OCI-LY3 (cell line): Measurements from ENCODE around the gene MESP1.
A peak's percentile ranks its signal among the peaks of the same experiment; 100 is the strongest.

Source experiments
- H2AFZ ChIP-seq: fragments of 200-600, 300-600 bp; shearing (Covaris generic); 2 replicates; pipeline ENCODE4 v1.6.0; 2014; ENCODE audit warnings: antibody characterized with exemption, low read depth, low read length
- H3K27ac ChIP-seq: fragments of 200-600, 300-600 bp; sonication (generic); 2 replicates; pipeline ENCODE4 v1.5.1; 2014; ENCODE audit warnings: mild to moderate bottlenecking, low read length, moderate library complexity, mixed read lengths
- H3K27me3 ChIP-seq: fragments of 200-600, 300-600 bp; sonication (generic); 2 replicates; pipeline ENCODE4 v1.6.1; 2014; ENCODE audit warnings: low read depth, low read length, mixed read lengths
- H3K36me3 ChIP-seq: fragments of 200-600, 300-600 bp; sonication (generic); replicated peaks from 2 replicates; pipeline ENCODE3; 2014; ENCODE audit warnings: low read depth, low read length, mixed read lengths
- H3K4me1 ChIP-seq: fragments of 300-600, 200-600 bp; sonication (generic); 2 replicates; pipeline ENCODE4 v1.6.1; 2014; ENCODE audit warnings: low read length, mixed read lengths
- H3K4me2 ChIP-seq: fragments of 200-600, 300-600 bp; sonication (generic); 2 replicates; pipeline ENCODE4 v1.6.1; 2014; ENCODE audit warnings: low read length, mixed read lengths
- H3K4me3 ChIP-seq: fragments of 300-600, 200-600 bp; sonication (generic); 2 replicates; pipeline ENCODE4 v1.5.1; 2014; ENCODE audit warnings: antibody characterized with exemption, mild to moderate bottlenecking, low read length, moderate library complexity
- H3K79me2 ChIP-seq: fragments of 300-600, 200-600 bp; shearing (Covaris generic); 2 replicates; pipeline ENCODE4 v1.6.1; 2014; ENCODE audit warnings: mild to moderate bottlenecking, low read length, mixed read lengths
- H3K9ac ChIP-seq: fragments of 300-600, 200-600 bp; shearing (Covaris generic); 2 replicates; pipeline ENCODE4 v1.6.0; 2014; ENCODE audit warnings: mild to moderate bottlenecking, low read length, moderate library complexity
- H3K9me3 ChIP-seq: fragments of 200-600, 300-600 bp; shearing (Covaris generic); 2 replicates; pipeline ENCODE4 v1.6.1; 2014; ENCODE audit warnings: low read length, mixed read lengths; ENCODE audit not compliant: insufficient read depth
- H4K20me1 ChIP-seq: fragments of 200-600, 300-600 bp; sonication (generic); 2 replicates; pipeline ENCODE4 v1.6.1; 2016; ENCODE audit warnings: low read length, mixed read lengths; ENCODE audit not compliant: insufficient read depth
- EZH2phosphoT487 ChIP-seq: fragments of 200-600 bp; shearing (Covaris generic); IDR thresholded peaks from 2 replicates; pipeline ENCODE4 v1.6.1; 2018; ENCODE audit warnings: antibody characterized with exemption, mixed run types, low read depth
- TF ChIP-seq, protein P1 (sequence below): fragments of 200-600, 300-600 bp; sonication (generic); IDR thresholded peaks from 2 replicates; pipeline ENCODE4 v1.5.1; 2014; ENCODE audit warnings: antibody characterized with exemption, low read length, low read depth

MESP1 gene

DNA sequence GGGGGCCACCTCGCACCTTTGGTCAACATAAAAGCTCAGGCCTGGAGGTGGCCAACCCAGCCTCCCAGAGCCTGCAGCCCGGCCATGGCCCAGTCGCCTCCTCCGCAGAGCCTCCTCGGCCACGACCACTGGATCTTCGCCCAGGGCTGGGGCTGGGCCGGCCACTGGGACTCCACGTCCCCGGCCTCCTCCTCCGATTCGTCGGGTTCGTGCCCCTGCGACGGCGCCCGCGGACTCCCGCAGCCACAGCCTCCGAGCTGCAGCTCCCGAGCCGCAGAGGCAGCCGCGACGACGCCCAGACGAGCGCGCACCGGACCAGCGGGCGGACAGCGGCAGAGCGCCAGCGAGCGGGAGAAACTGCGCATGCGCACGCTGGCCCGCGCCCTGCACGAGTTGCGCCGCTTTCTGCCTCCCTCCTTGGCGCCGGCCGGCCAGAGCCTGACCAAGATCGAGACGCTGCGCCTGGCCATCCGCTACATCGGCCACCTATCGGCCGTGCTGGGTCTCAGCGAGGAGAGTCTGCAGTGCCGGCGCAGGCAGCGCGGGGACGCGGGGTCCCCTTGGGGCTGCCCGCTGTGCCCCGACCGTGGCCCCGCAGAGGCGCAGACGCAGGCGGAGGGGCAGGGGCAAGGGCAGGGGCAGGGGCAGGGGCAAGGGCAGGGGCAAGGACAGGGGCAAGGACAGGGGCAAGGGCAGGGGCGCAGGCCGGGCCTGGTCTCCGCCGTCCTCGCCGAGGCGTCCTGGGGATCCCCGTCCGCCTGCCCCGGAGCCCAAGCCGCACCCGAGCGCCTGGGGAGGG is 25.4 kb upstream of the MESP1 start, which contains the start of gene MESP2:
Gene MESP2 (plus strand): TSS at position 59 of the 799 bp plus-strand sequence. CDS start 26 bp downstream, at position 85.
- Histone ChIP-seq H3K36me3 (no peaks in the 10 kb centered on the region), H3K4me1 (peaks cover 31% of the 10 kb centered on the region), H4K20me1 (no peaks in the 10 kb centered on the region), H3K4me3 (no peak within 1 kb of the TSS), H3K9me3 (no peaks in the 10 kb centered on the region), H3K27ac (no peak within 1 kb of the TSS), H3K9ac (no peak within 1 kb of the TSS), H3K4me2 (no peak within 1 kb of the TSS), H3K79me2 (no peaks in the 10 kb centered on the region), H3K27me3 (no peaks in the 10 kb centered on the region), H2AFZ (no peak within 1 kb of the TSS)
- TF ChIP-seq EZH2phosphoT487, result no peak

- H4K20me1 ChIP-seq, result no peaks in the 10 kb centered on the region
- no peak overlapping the region for H3K9ac ChIP-seq
- no peak overlapping the region for H3K4me2 ChIP-seq
- no peaks in the 10 kb centered on the region for H3K36me3 ChIP-seq
- no peak for TF ChIP-seq EZH2phosphoT487
- TF ChIP-seq, protein P1, sequence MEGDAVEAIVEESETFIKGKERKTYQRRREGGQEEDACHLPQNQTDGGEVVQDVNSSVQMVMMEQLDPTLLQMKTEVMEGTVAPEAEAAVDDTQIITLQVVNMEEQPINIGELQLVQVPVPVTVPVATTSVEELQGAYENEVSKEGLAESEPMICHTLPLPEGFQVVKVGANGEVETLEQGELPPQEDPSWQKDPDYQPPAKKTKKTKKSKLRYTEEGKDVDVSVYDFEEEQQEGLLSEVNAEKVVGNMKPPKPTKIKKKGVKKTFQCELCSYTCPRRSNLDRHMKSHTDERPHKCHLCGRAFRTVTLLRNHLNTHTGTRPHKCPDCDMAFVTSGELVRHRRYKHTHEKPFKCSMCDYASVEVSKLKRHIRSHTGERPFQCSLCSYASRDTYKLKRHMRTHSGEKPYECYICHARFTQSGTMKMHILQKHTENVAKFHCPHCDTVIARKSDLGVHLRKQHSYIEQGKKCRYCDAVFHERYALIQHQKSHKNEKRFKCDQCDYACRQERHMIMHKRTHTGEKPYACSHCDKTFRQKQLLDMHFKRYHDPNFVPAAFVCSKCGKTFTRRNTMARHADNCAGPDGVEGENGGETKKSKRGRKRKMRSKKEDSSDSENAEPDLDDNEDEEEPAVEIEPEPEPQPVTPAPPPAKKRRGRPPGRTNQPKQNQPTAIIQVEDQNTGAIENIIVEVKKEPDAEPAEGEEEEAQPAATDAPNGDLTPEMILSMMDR, result no peak
- no peak overlapping the region for H2AFZ ChIP-seq
- H3K4me1 ChIP-seq, result peaks cover 24% of the 10 kb centered on the region
- no peaks in the 10 kb centered on the region for H3K79me2 ChIP-seq
- no peak overlapping the region for H3K27ac ChIP-seq
- no peaks in the 10 kb centered on the region for H3K27me3 ChIP-seq
- no peak overlapping the region for H3K4me3 ChIP-seq
- no peaks in the 10 kb centered on the region for H3K9me3 ChIP-seq
Measured at GRCh38 chr15:89775815-89776214, 24.8 kb upstream of the MESP1 start.

- Histone ChIP-seq H3K9ac (no peak overlapping the region), H3K9me3 (no peaks in the 10 kb centered on the region), H3K79me2 (no peaks in the 10 kb centered on the region), H3K27ac (no peak overlapping the region), H3K4me1 (peaks cover 14% of the 10 kb centered on the region; the same call in 1 of the 2 replicates), H2AFZ (no peak overlapping the region), H4K20me1 (no peaks in the 10 kb centered on the region), H3K4me2 (no peak overlapping the region), H3K27me3 (no peaks in the 10 kb centered on the region), H3K4me3 (no peak overlapping the region), H3K36me3 (no peaks in the 10 kb centered on the region)
- TF ChIP-seq, protein P1, result no peak
- TF ChIP-seq EZH2phosphoT487, result no peak
Measured at GRCh38 chr15:89774492-89774891, 23.4 kb upstream of the MESP1 start.

DNA sequence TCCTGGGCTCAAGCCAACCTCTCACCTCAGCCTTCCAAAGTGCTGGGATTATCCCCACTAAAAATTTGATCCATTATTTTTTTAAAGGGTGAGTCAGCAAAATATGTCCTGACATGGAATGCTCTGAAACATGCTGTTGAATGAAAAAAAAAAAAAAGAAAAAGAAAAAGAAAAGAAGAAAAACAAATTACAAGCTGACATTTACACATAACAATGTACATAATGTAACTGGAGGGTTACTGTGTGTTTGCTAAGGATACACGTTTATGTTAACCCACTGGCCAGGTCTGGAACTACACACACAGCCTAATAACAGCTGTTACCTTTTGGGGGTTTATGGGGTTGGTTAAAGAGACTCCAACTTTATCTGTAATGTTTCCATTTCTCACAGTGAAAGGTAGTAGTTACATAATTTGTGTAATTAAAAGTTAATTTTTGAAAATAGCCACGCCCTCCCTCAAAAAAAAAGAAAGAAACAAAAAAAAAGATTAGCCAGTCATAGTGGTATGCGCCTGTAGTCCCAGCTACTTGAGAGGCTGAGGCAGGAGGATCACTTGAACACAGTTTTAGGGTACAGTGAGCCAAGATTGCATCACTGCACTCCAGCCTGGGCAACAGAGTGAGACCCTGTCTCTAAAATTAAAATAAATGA is 22.0 kb upstream of the MESP1 start:
- Histone ChIP-seq H2AFZ (no peak overlapping the region), H3K27me3 (no peaks in the 10 kb centered on the region), H3K79me2 (no peaks in the 10 kb centered on the region), H3K4me2 (no peak overlapping the region), H3K9ac (no peak overlapping the region), H3K4me1 (peaks cover 6% of the 10 kb centered on the region; the same call in 1 of the 2 replicates), H3K9me3 (no peaks in the 10 kb centered on the region), H3K27ac (no peak overlapping the region), H4K20me1 (no peaks in the 10 kb centered on the region), H3K4me3 (no peak overlapping the region), H3K36me3 (no peaks in the 10 kb centered on the region)
- TF ChIP-seq, protein P1, result peak; percentile 23; the same call in 1 of the 2 replicates
- no peak for TF ChIP-seq EZH2phosphoT487
